Measurements from ENCODE around the gene EYS.

DNA sequence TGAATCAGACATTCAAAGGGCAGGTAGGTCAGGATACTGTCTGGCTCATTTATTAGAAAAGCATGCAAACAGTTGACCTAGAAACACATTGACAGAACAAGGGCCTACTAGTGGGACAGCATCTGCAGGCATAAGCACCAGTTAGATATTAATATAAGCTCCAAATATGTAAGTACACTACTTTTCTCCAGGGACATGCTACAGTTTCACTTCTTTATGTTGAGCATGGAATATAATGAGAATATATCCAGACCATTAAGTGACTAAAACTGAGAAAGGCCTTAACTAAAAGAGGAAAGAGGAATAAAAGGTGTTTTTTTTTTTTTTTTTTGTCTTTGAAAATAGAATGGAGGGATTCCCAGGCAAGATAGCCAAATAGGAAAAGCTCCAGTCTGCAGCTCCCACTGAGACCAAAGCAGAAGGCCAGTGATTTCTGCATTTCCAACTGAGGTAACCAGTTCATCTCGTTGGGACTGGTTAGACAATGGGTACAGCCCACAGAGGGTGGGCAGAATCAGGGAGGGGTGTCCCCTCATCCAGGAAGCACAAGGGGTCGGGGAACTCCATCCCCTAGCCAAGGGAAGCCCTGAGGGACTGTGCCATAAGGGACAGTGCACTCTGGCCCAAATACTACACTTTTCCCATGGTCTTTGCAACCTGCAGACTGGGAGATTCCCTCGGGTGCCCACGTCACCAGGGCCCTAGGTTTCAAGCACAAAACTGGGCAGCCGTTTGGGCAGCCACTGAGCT is 1819.8 kb downstream of the EYS start:
- TF ChIP-seq, protein P1, sequence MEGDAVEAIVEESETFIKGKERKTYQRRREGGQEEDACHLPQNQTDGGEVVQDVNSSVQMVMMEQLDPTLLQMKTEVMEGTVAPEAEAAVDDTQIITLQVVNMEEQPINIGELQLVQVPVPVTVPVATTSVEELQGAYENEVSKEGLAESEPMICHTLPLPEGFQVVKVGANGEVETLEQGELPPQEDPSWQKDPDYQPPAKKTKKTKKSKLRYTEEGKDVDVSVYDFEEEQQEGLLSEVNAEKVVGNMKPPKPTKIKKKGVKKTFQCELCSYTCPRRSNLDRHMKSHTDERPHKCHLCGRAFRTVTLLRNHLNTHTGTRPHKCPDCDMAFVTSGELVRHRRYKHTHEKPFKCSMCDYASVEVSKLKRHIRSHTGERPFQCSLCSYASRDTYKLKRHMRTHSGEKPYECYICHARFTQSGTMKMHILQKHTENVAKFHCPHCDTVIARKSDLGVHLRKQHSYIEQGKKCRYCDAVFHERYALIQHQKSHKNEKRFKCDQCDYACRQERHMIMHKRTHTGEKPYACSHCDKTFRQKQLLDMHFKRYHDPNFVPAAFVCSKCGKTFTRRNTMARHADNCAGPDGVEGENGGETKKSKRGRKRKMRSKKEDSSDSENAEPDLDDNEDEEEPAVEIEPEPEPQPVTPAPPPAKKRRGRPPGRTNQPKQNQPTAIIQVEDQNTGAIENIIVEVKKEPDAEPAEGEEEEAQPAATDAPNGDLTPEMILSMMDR (conservative IDR thresholded peaks at IDR 0.05) = no peak
- no peak for TF ChIP-seq ZFX (IDR thresholded peaks at IDR 0.05)

Measured in C4-2B (cell line).